IPS DF 6.9 (cell line): ENCODE results near the gene ASMT.
"Not testable (repeated sequence)": the region's sequence is repeated elsewhere in the genome, so short reads cannot be mapped to it uniquely, and the experiment has no call there.

ENCODE experiments used
- DNase-seq: peaks from one replicate; pipeline ENCODE4 v3.0.0-alpha.2; 2013; ENCODE audit warnings: low read depth, low spot score
- H3K27ac ChIP-seq: one replicate; pipeline ENCODE4 v1.5.1; 2013; ENCODE audit warnings: low read length, control low read depth
- H3K27me3 ChIP-seq: 2 replicates; pipeline ENCODE4 v1.6.1; 2013; ENCODE audit warnings: mild to moderate bottlenecking, low read length; ENCODE audit not compliant: control insufficient read depth, insufficient read depth
- H3K36me3 ChIP-seq: 2 replicates; pipeline ENCODE4 v1.6.1; 2013; ENCODE audit warnings: low read length; ENCODE audit not compliant: control insufficient read depth, insufficient read depth
- H3K4me1 ChIP-seq: 2 replicates; pipeline ENCODE4 v1.6.1; 2013; ENCODE audit warnings: low read length; ENCODE audit not compliant: control insufficient read depth, insufficient read depth
- H3K4me3 ChIP-seq: 2 replicates; pipeline ENCODE4 v1.5.1; 2013; ENCODE audit warnings: mild to moderate bottlenecking, low read length
- H3K9me3 ChIP-seq: 2 replicates; pipeline ENCODE4 v1.6.1; 2013; ENCODE audit warnings: low read length, inconsistent platforms; ENCODE audit not compliant: control insufficient read depth, insufficient read depth
- WGBS: extraction: QIAGEN DNeasy Blood & Tissue Kit; methylation state at CpG from one replicate; pipeline ENCODE4 v1.1.7; 2013; ENCODE audit warnings: mixed read lengths, missing lambda C conversion rate; ENCODE audit not compliant: insufficient read length, insufficient coverage; 5-methylcytosine and 5-hydroxymethylcytosine counted together

Gene ASMT

GRCh38 chrX:1609762-1610161 is 5.1 kb upstream of the ASMT start:
- Histone ChIP-seq H3K9me3 (no peaks in the 10 kb centered on the region), H3K4me3 (no peak overlapping the region), H3K27ac (no peak overlapping the region), H3K4me1 (no peaks in the 10 kb centered on the region), H3K27me3 (no peaks in the 10 kb centered on the region), H3K36me3 (no peaks in the 10 kb centered on the region)
- WGBS, result no CpG with 5 or more reads among the region's 10 CpGs
- no peak for DNase-seq

GRCh38 chrX:1610166-1610565 is 4.7 kb upstream of the ASMT start:
- WGBS, result no CpG with 5 or more reads among the region's 15 CpGs
- no peak overlapping the region for H3K4me3 ChIP-seq
- H3K27me3 ChIP-seq, result no peaks in the 10 kb centered on the region
- H3K4me1 ChIP-seq, result no peaks in the 10 kb centered on the region
- H3K27ac ChIP-seq, result no peak overlapping the region
- no peaks in the 10 kb centered on the region for H3K36me3 ChIP-seq
- no peak for DNase-seq
- H3K9me3 ChIP-seq, result no peaks in the 10 kb centered on the region

- no peaks in the 10 kb centered on the region for H3K4me1 ChIP-seq
- H3K27ac ChIP-seq, result no peak overlapping the region
- no peak overlapping the region for H3K4me3 ChIP-seq
- DNase-seq, result no peak
- no CpG with 5 or more reads among the region's 12 CpGs for WGBS
- no peaks in the 10 kb centered on the region for H3K36me3 ChIP-seq
- no peaks in the 10 kb centered on the region for H3K9me3 ChIP-seq
- H3K27me3 ChIP-seq, result no peaks in the 10 kb centered on the region
Observed at GRCh38 chrX:1610736-1611135, 4.1 kb upstream of the ASMT start.

- Histone ChIP-seq H3K27ac (no peak overlapping the region), H3K9me3 (no peaks in the 10 kb centered on the region), H3K27me3 (no peaks in the 10 kb centered on the region), H3K4me3 (no peak overlapping the region), H3K4me1 (no peaks in the 10 kb centered on the region), H3K36me3 (no peaks in the 10 kb centered on the region)
- WGBS, result no CpG with 5 or more reads among the region's 5 CpGs
- no peak for DNase-seq
Observed at GRCh38 chrX:1612641-1613286, 2.1 kb upstream of the ASMT start.

- Histone ChIP-seq H3K9me3 (no peaks in the 10 kb centered on the region), H3K27ac (no peak overlapping the region), H3K4me3 (no peak overlapping the region), H3K36me3 (no peaks in the 10 kb centered on the region), H3K4me1 (no peaks in the 10 kb centered on the region), H3K27me3 (no peaks in the 10 kb centered on the region)
- DNase-seq, result peak; percentile 31
- WGBS, result no CpG with 5 or more reads among the region's 4 CpGs
Observed at GRCh38 chrX:1618689-1619088, 3.8 kb downstream of the ASMT start.

- H3K27ac ChIP-seq, result no peak overlapping the region
Observed at GRCh38 chrX:1623691-1624090, 8.8 kb downstream of the ASMT start.

GRCh38 chrX:1624158-1624860 is 9.4 kb downstream of the ASMT start:
- not testable (repeated sequence) for H3K27ac ChIP-seq, H3K9me3 ChIP-seq, H3K27me3 ChIP-seq, H3K4me1 ChIP-seq, DNase-seq, H3K36me3 ChIP-seq, H3K4me3 ChIP-seq
- no CpG with 5 or more reads among the region's 14 CpGs for WGBS

More at GRCh38 chrX:1623691-1624090, 8.8 kb downstream of the ASMT start:
- WGBS, result no CpG with 5 or more reads among the region's 21 CpGs
- Histone ChIP-seq H3K36me3 (no peaks in the 10 kb centered on the region), H3K4me1 (no peaks in the 10 kb centered on the region), H3K9me3 (no peaks in the 10 kb centered on the region), H3K4me3 (no peak overlapping the region), H3K27me3 (no peaks in the 10 kb centered on the region)
- no peak for DNase-seq

- not testable (repeated sequence) for H3K9me3 ChIP-seq, H3K36me3 ChIP-seq, H3K4me1 ChIP-seq, DNase-seq, H3K27me3 ChIP-seq, H3K4me3 ChIP-seq, H3K27ac ChIP-seq
- no CpG with 5 or more reads among the region's 7 CpGs for WGBS
Observed at GRCh38 chrX:1624861-1625215, 10.0 kb downstream of the ASMT start.

- no peaks in the 10 kb centered on the region for H3K4me1 ChIP-seq
- H3K27me3 ChIP-seq, result no peaks in the 10 kb centered on the region
- WGBS, result no CpG with 5 or more reads among the region's 7 CpGs
- no peak overlapping the region for H3K27ac ChIP-seq
- H3K4me3 ChIP-seq, result no peak overlapping the region
- H3K36me3 ChIP-seq, result no peaks in the 10 kb centered on the region
- no peaks in the 10 kb centered on the region for H3K9me3 ChIP-seq
- DNase-seq, result no peak
Observed at GRCh38 chrX:1629244-1629643, 14.4 kb downstream of the ASMT start.

- H3K9me3 ChIP-seq, result no peaks in the 10 kb centered on the region
- H3K27me3 ChIP-seq, result no peaks in the 10 kb centered on the region
- no peak overlapping the region for H3K4me3 ChIP-seq
- H3K4me1 ChIP-seq, result no peaks in the 10 kb centered on the region
- no peaks in the 10 kb centered on the region for H3K36me3 ChIP-seq
- DNase-seq, result no peak
- no peak overlapping the region for H3K27ac ChIP-seq
Observed at GRCh38 chrX:1646009-1646408, 31.1 kb downstream of the ASMT start.

GRCh38 chrX:1649621-1650020 is 34.8 kb downstream of the ASMT start:
- no peaks in the 10 kb centered on the region for H3K4me1 ChIP-seq
- no peaks in the 10 kb centered on the region for H3K27me3 ChIP-seq
- peak; percentile 50 for DNase-seq
- no peaks in the 10 kb centered on the region for H3K36me3 ChIP-seq
- no peak overlapping the region for H3K27ac ChIP-seq
- no CpG with 5 or more reads among the region's 8 CpGs for WGBS
- no peaks in the 10 kb centered on the region for H3K9me3 ChIP-seq
- no peak overlapping the region for H3K4me3 ChIP-seq
